ENCODE measurements around the gene C9orf78. TPM values are rescaled to one million over a fixed set of nuclear protein-coding genes. Genes with fewer than 3 reads are reported as not detected.

The C9orf78 gene
- total and polyA plus RNA-seq, 2 of the 8 experiments (the other 6 are each of a cell fraction or from before 2014, with no cell fraction given) = 17.4 to 40.6 TPM

GRCh38 chr9:129878291-129878690, 43.2 kb upstream of the C9orf78 start:
- Histone ChIP-seq H3K4ac (replicated peaks; ENCODE audit: insufficient read length, low read depth, low read length) (no peak overlapping the region), H4K5ac (ENCODE audit: insufficient read length, low read depth, low read length) (no peak overlapping the region), H2BK15ac (ENCODE audit: low read length) (no peak overlapping the region), H3K36me3 (ENCODE audit: control insufficient read depth in 2 of 4, insufficient read depth in 4 of 4, low read length in 3 of 4) (peaks cover 0 to 4% (median 0%) of the 10 kb centered on the region in 4 experiments; a peak in 3 of 8 replicates), H3K79me2 (ENCODE audit: control insufficient read depth in 1 of 2, insufficient read depth in 2 of 2, low read length in 2 of 2) (no peaks in the 10 kb centered on the region), H3K27ac (ENCODE audit: low read depth, low read length) (no peak overlapping the region), H3K79me1 (ENCODE audit: low read depth, low read length) (no peaks in the 10 kb centered on the region), H3K4me1 (replicated peaks in 1 of 4; ENCODE audit: control insufficient read depth in 3 of 4, insufficient read depth in 4 of 4, low read length in 3 of 4) (peaks cover 0 to 5% (median 1%) of the 10 kb centered on the region in 4 experiments; a peak in 1 of 7 replicates), H2BK20ac (ENCODE audit: low read length) (no peak overlapping the region), H3K23ac (ENCODE audit: insufficient read length) (no peak overlapping the region), H3K4me2 (ENCODE audit: insufficient read depth in 1 of 2, low read depth in 2 of 2, low read length in 2 of 2) (no peak overlapping the region), H4K20me1 (replicated peaks in 1 of 2; ENCODE audit: control insufficient read depth in 1 of 2, insufficient read depth in 2 of 2, low read length in 2 of 2) (peaks cover 0 to 2% of the 10 kb centered on the region in 2 experiments), H3K27me3 (replicated peaks in 1 of 4; ENCODE audit: control insufficient read depth in 3 of 4, extremely low read depth in 1 of 4, insufficient read depth in 3 of 4, low read length in 3 of 4) (no peaks in the 10 kb centered on the region), H2BK12ac (ENCODE audit: low read depth, low read length) (no peak overlapping the region), H4K91ac (replicated peaks; ENCODE audit: insufficient read length, low read length) (no peak overlapping the region), H2AFZ (ENCODE audit: low read length) (no peak overlapping the region), H3K56ac (replicated peaks; ENCODE audit: insufficient read length, low read depth, low read length) (no peak overlapping the region), H3K9me3 (ENCODE audit: insufficient read depth in 2 of 2, low read depth in 1 of 2, low read length in 1 of 2) (no peaks in the 10 kb centered on the region), H3K18ac (ENCODE audit: extremely low read depth, low read length) (no peak overlapping the region), H2BK5ac (ENCODE audit: low read depth, low read length) (no peak overlapping the region), H3K14ac (ENCODE audit: insufficient read length) (no peak overlapping the region), H3K4me3 (ENCODE audit: extremely low read depth in 1 of 4, insufficient read depth in 2 of 4, low read depth in 3 of 4, low read length in 4 of 4) (no peak overlapping the region), H3K23me2 (ENCODE audit: low read depth, low read length) (no peaks in the 10 kb centered on the region), H2AK5ac (ENCODE audit: low read depth, low read length) (no peak overlapping the region), H4K8ac (ENCODE audit: extremely low read depth, insufficient read depth, low read length) (no peak overlapping the region), H3K9ac (replicated peaks in 1 of 4; ENCODE audit: extremely low read depth in 1 of 4, low read depth in 3 of 4, low read length in 3 of 4) (no peak overlapping the region), H2BK120ac (replicated peaks; ENCODE audit: low read depth, low read length) (no peak overlapping the region)
- ChIA-PET POLR2A (ENCODE audit: partially characterized antibody) (interaction anchor here (0.9 kb wide), 1 partner anchor 38 kb away, joined by 3 read pairs; no protein-coding TSS in a partner anchor), CTCF (ENCODE audit: partially characterized antibody) (interaction anchor here (0.7 to 1.3 kb wide), 3 partner anchors 11 to 235 kb away, joined by 3 to 5 read pairs (median 4); no protein-coding TSS in a partner anchor)
- FAIRE-seq = no peak
- DNase-seq (ENCODE audit: low read depth in 1 of 2, low spot score in 2 of 2) = no peak
- 90% methylated on average over 11 of the region's 11 CpGs; no CpG with 5 or more reads in 1 of the 2 experiments for WGBS, 2 experiments (ENCODE audit: extremely low coverage in 1 of 2, insufficient coverage in 1 of 2, insufficient read length in 1 of 2, insufficient replicate concordance in 2 of 2, low coverage in 1 of 2, low lambda C conversion rate in 2 of 2, missing lambda C conversion rate in 1 of 2)
- TF ChIP-seq BRCA1 (IDR thresholded peaks at IDR 0.05; ENCODE audit: low read depth, low read length) = no peak
- TF ChIP-seq RAD21 (IDR thresholded peaks at IDR 0.05 in 1 of 2, conservative IDR thresholded peaks at IDR 0.05 in 1 of 2; ENCODE audit: low read depth in 2 of 2, low read length in 2 of 2) = no peak
- TF ChIP-seq CTBP2 (IDR thresholded peaks at IDR 0.05; ENCODE audit: borderline replicate concordance, insufficient read depth, insufficient read length, low read length) = no peak
- no peak for TF ChIP-seq YY1 (IDR thresholded peaks at IDR 0.05; ENCODE audit: low read depth, low read length)
